ENCODE measurements around the gene KLHDC10. TPM values are rescaled to one million over a fixed set of nuclear protein-coding genes. Genes with fewer than 3 reads are reported as not detected.

KLHDC10 gene
- total and polyA plus RNA-seq, 7 donors = 7.8 to 22.5 (median 16.3) TPM

GRCh38 chr7:130065500-130066152 is 4.7 kb upstream of the KLHDC10 start:
- no peak overlapping the region for H3K4me3 ChIP-seq
- WGBS, 2 donors = 76 to 78% methylated on average over 6 of the region's 6 CpGs
- H3K4me1 ChIP-seq = peaks cover 0 to 6% (median 4%) of the 10 kb centered on the region in 4 donors
- no peak for TF ChIP-seq CTCF (IDR thresholded peaks at IDR 0.05)
- no peak for TF ChIP-seq POLR2A (IDR thresholded peaks at IDR 0.05)
- no peak for TF ChIP-seq POLR2AphosphoS5 (IDR thresholded peaks at IDR 0.05)
- TF ChIP-seq EP300 (IDR thresholded peaks at IDR 0.05) = no peak
- DNase-seq = no peak
- H3K9me3 ChIP-seq = no peaks in the 10 kb centered on the region
- H3K36me3 ChIP-seq = no peaks in the 10 kb centered on the region
- no peak overlapping the region for H3K27ac ChIP-seq
- no peaks in the 10 kb centered on the region for H3K27me3 ChIP-seq
- intact Hi-C loops (cut with DNase I) = no loop called here

- H3K27ac ChIP-seq = peak overlapping the region; percentile 87 to 89 (median 88)
- TF ChIP-seq EP300 (IDR thresholded peaks at IDR 0.05) (no peak), POLR2AphosphoS5 (IDR thresholded peaks at IDR 0.05) (no peak), POLR2A (IDR thresholded peaks at IDR 0.05) (no peak), CTCF (IDR thresholded peaks at IDR 0.05) (no peak)
- WGBS, 2 donors = 18 to 63% methylated on average over 7 of the region's 7 CpGs
Observed at GRCh38 chr7:130069179-130069977, 956 bp upstream of the KLHDC10 start.

GRCh38 chr7:130070861-130071622 is 708 bp downstream of the KLHDC10 start:
- H3K27ac ChIP-seq = peak overlapping the region; percentile 87 to 89 (median 88)
- WGBS, 2 donors = 0 to 1% methylated on average over 10 of the region's 10 CpGs
- no peaks in the 10 kb centered on the region for H3K9me3 ChIP-seq
- H3K27me3 ChIP-seq = no peaks in the 10 kb centered on the region
- DNase-seq = no peak
- intact Hi-C loops (cut with DNase I) = loop anchor here (2.0 to 10.0 kb wide), 4 partner anchors 136 to 762 kb away; partner anchors contain the start of genes SSMEM1 and TMEM209
- peaks cover 0 to 49% (median 36%) of the 10 kb centered on the region in 4 donors for H3K4me1 ChIP-seq
- no peak for TF ChIP-seq CTCF (IDR thresholded peaks at IDR 0.05)
- no peak for TF ChIP-seq POLR2AphosphoS5 (IDR thresholded peaks at IDR 0.05)
- no peak for TF ChIP-seq EP300 (IDR thresholded peaks at IDR 0.05)
- TF ChIP-seq POLR2A (IDR thresholded peaks at IDR 0.05) = no peak
- no peaks in the 10 kb centered on the region for H3K36me3 ChIP-seq
- H3K4me3 ChIP-seq = peak overlapping the region; percentile 80 to 98 (median 95)

More at GRCh38 chr7:130069179-130069977, 956 bp upstream of the KLHDC10 start:
- H3K27me3 ChIP-seq = no peaks in the 10 kb centered on the region
- no peaks in the 10 kb centered on the region for H3K36me3 ChIP-seq
- no peak for DNase-seq
- intact Hi-C loops (cut with DNase I) = no loop called here
- no peaks in the 10 kb centered on the region for H3K9me3 ChIP-seq
- peak overlapping the region; percentile 33 to 98 (median 86) for H3K4me3 ChIP-seq
- peaks cover 0 to 35% (median 24%) of the 10 kb centered on the region in 4 donors for H3K4me1 ChIP-seq

GRCh38 chr7:130071701-130072622 is 1.6 kb downstream of the KLHDC10 start:
- intact Hi-C loops (cut with DNase I) = loop anchor here (2.0 to 10.0 kb wide), 4 partner anchors 135 to 761 kb away; partner anchors contain the start of genes SSMEM1 and TMEM209
- peak; percentile 67 to 90 (median 90) for TF ChIP-seq CTCF (IDR thresholded peaks at IDR 0.05)
- TF ChIP-seq POLR2A (IDR thresholded peaks at IDR 0.05) = no peak
- H3K36me3 ChIP-seq = no peaks in the 10 kb centered on the region
- peak overlapping the region in 3 of 4 donors; percentile 0 to 98 (median 80) for H3K4me3 ChIP-seq
- H3K9me3 ChIP-seq = no peaks in the 10 kb centered on the region
- peaks cover 0 to 52% (median 38%) of the 10 kb centered on the region in 4 donors for H3K4me1 ChIP-seq
- peak; percentile 73 for DNase-seq
- peak overlapping the region in 1 of 4 donors; percentile 89 for H3K27ac ChIP-seq
- no peaks in the 10 kb centered on the region for H3K27me3 ChIP-seq
- 4 to 9% methylated on average over 11 of the region's 11 CpGs for WGBS, 2 donors
